HK-2 (cell line): Measurements from ENCODE around the gene TBX6.
A peak's percentile ranks its signal among the peaks of the same experiment; 100 is the strongest.

Experiments used
- DNase-seq: peaks from one replicate; pipeline ENCODE4 v3.0.0-alpha.2; 2018; ENCODE audit not compliant: unreplicated experiment

The TBX6 gene

GRCh38 chr16:30113711-30114333 is 22.1 kb upstream of the TBX6 start:
- no peak for DNase-seq

GRCh38 chr16:30113031-30113710 is 21.4 kb upstream of the TBX6 start, which contains the start of gene GDPD3:
TSS of gene GDPD3 (minus strand) at chr16:30113537. CDS start at chr16:30113478, 59 bp downstream.
- no peak for DNase-seq

GRCh38 chr16:30112197-30113030 is 20.7 kb upstream of the TBX6 start:
- no peak for DNase-seq

- DNase-seq = no peak
Observed at GRCh38 chr16:30110661-30111060, 18.9 kb upstream of the TBX6 start.

GRCh38 chr16:30108059-30108850 is 16.5 kb upstream of the TBX6 start:
- DNase-seq = no peak

- no peak for DNase-seq
Observed at GRCh38 chr16:30104492-30104891, 12.8 kb upstream of the TBX6 start.

- no peak for DNase-seq
Observed at GRCh38 chr16:30104090-30104489, 12.4 kb upstream of the TBX6 start.

GRCh38 chr16:30096862-30097563 is 5.3 kb upstream of the TBX6 start:
- no peak for DNase-seq

GRCh38 chr16:30096105-30096861 is 4.6 kb upstream of the TBX6 start, which contains the start of gene YPEL3:
TSS of gene YPEL3 (minus strand) at chr16:30096213. CDS start at chr16:30095482, 731 bp downstream.
- peak; percentile 72 for DNase-seq

- DNase-seq = no peak
Observed at GRCh38 chr16:30095166-30096078, 3.7 kb upstream of the TBX6 start.

GRCh38 chr16:30094541-30095165 is 2.9 kb upstream of the TBX6 start:
- no peak for DNase-seq

- DNase-seq = no peak
Observed at GRCh38 chr16:30092373-30093010, 768 bp upstream of the TBX6 start.

GRCh38 chr16:30090610-30091331 is 953 bp downstream of the TBX6 start:
- no peak for DNase-seq

GRCh38 chr16:30088832-30089624 is 2.7 kb downstream of the TBX6 start:
- DNase-seq = no peak

GRCh38 chr16:30088237-30088831 is 3.4 kb downstream of the TBX6 start:
- no peak for DNase-seq

GRCh38 chr16:30087181-30087898 is 4.4 kb downstream of the TBX6 start:
- no peak for DNase-seq
